ENCODE data around the gene ITPA. TPM values are rescaled to one million over a fixed set of nuclear protein-coding genes. Genes with fewer than 3 reads are reported as not detected.

ITPA gene
- total RNA-seq, 1 experiment from 2014 or later, result 69.2 TPM

GRCh38 chr20:3164763-3165410, 44.4 kb upstream of the ITPA start:
- no peak for DNase-seq
- H3K4me1 ChIP-seq (replicated peaks; ENCODE audit: insufficient read depth), result no peaks in the 10 kb centered on the region
- H4K20me1 ChIP-seq (ENCODE audit: insufficient read depth), result no peaks in the 10 kb centered on the region
- ChIA-PET POLR2A (ENCODE audit: unreplicated experiment) (no interaction called here), CTCF (interaction anchor here (0.7 kb wide), 1 partner anchor 44 kb away, joined by 3 read pairs; no protein-coding TSS in a partner anchor)
- no peaks in the 10 kb centered on the region for H3K27me3 ChIP-seq (ENCODE audit: insufficient read depth, low read depth)
- H3F3A ChIP-seq (ENCODE audit: insufficient read depth, low read depth), result no peaks in the 10 kb centered on the region
- H3K27ac ChIP-seq, result no peak overlapping the region
- no peak overlapping the region for H3K4me3 ChIP-seq
- no peak overlapping the region for H3K4me2 ChIP-seq
- no peaks in the 10 kb centered on the region for H3K9me2 ChIP-seq (ENCODE audit: insufficient read depth)
- no peak for TF ChIP-seq EZH2 (IDR thresholded peaks at IDR 0.05; ENCODE audit: low read depth)
- no peak for TF ChIP-seq CTCF (conservative IDR thresholded peaks at IDR 0.05)
- H2AFZ ChIP-seq, result no peak overlapping the region
- intact Hi-C loops (cut with micrococcal nuclease; ENCODE audit: unreplicated experiment), result no loop called here
- BruUV-seq (replicated peaks), result no TSS peak
- H3K9me3 ChIP-seq (ENCODE audit: insufficient read depth, low read depth), result no peaks in the 10 kb centered on the region
- no peaks in the 10 kb centered on the region for H3K36me3 ChIP-seq (ENCODE audit: low read depth)
- H3K79me2 ChIP-seq (ENCODE audit: low read depth), result peaks cover 7% of the 10 kb centered on the region; the same call in 1 of the 2 replicates

- Histone ChIP-seq H3K9me3 (ENCODE audit: insufficient read depth, low read depth) (no peaks in the 10 kb centered on the region), H3K79me2 (ENCODE audit: low read depth) (no peaks in the 10 kb centered on the region), H3K27ac (no peak overlapping the region), H3F3A (ENCODE audit: insufficient read depth, low read depth) (no peaks in the 10 kb centered on the region), H3K36me3 (ENCODE audit: low read depth) (no peaks in the 10 kb centered on the region), H3K4me3 (no peak overlapping the region), H3K4me1 (replicated peaks; ENCODE audit: insufficient read depth) (no peaks in the 10 kb centered on the region), H3K9me2 (ENCODE audit: insufficient read depth) (no peaks in the 10 kb centered on the region), H2AFZ (no peak overlapping the region), H3K4me2 (no peak overlapping the region), H3K27me3 (ENCODE audit: insufficient read depth, low read depth) (no peaks in the 10 kb centered on the region), H4K20me1 (ENCODE audit: insufficient read depth) (no peaks in the 10 kb centered on the region)
- TF ChIP-seq CTCF (conservative IDR thresholded peaks at IDR 0.05) (no peak), EZH2 (IDR thresholded peaks at IDR 0.05; ENCODE audit: low read depth) (no peak)
- ChIA-PET POLR2A (ENCODE audit: unreplicated experiment) (no interaction called here), CTCF (no interaction called here)
- BruUV-seq (replicated peaks), result no TSS peak
- intact Hi-C loops (cut with micrococcal nuclease; ENCODE audit: unreplicated experiment), result no loop called here
- no peak for DNase-seq
These were observed 43.6 kb upstream of the ITPA start for GRCh38 chr20:3165473-3166337.

GRCh38 chr20:3166338-3166912, 42.9 kb upstream of the ITPA start:
- Histone ChIP-seq H3K36me3 (ENCODE audit: low read depth) (no peaks in the 10 kb centered on the region), H2AFZ (no peak overlapping the region), H3K9me3 (ENCODE audit: insufficient read depth, low read depth) (no peaks in the 10 kb centered on the region), H3K4me2 (no peak overlapping the region), H4K20me1 (ENCODE audit: insufficient read depth) (no peaks in the 10 kb centered on the region), H3K27me3 (ENCODE audit: insufficient read depth, low read depth) (no peaks in the 10 kb centered on the region), H3K4me1 (replicated peaks; ENCODE audit: insufficient read depth) (no peaks in the 10 kb centered on the region), H3K4me3 (no peak overlapping the region), H3F3A (ENCODE audit: insufficient read depth, low read depth) (no peaks in the 10 kb centered on the region), H3K27ac (no peak overlapping the region), H3K9me2 (ENCODE audit: insufficient read depth) (no peaks in the 10 kb centered on the region), H3K79me2 (ENCODE audit: low read depth) (no peaks in the 10 kb centered on the region)
- ChIA-PET POLR2A (ENCODE audit: unreplicated experiment) (no interaction called here), CTCF (no interaction called here)
- no peak for DNase-seq
- TF ChIP-seq CTCF (conservative IDR thresholded peaks at IDR 0.05) (no peak), EZH2 (IDR thresholded peaks at IDR 0.05; ENCODE audit: low read depth) (no peak)
- intact Hi-C loops (cut with micrococcal nuclease; ENCODE audit: unreplicated experiment), result no loop called here
- BruUV-seq (replicated peaks), result no TSS peak

Measured in PC-9 (cell line).